ENCODE data around the gene NOP53. TPM values are rescaled to one million over a fixed set of nuclear protein-coding genes. Genes with fewer than 3 reads are reported as not detected.
"Not testable (repeated sequence)": the region's sequence is repeated elsewhere in the genome, so short reads cannot be mapped to it uniquely, and the experiment has no call there.

Gene NOP53
- total and polyA plus RNA-seq, 3 donors from 2014 or later = 166 to 325 (median 309) TPM

DNA sequence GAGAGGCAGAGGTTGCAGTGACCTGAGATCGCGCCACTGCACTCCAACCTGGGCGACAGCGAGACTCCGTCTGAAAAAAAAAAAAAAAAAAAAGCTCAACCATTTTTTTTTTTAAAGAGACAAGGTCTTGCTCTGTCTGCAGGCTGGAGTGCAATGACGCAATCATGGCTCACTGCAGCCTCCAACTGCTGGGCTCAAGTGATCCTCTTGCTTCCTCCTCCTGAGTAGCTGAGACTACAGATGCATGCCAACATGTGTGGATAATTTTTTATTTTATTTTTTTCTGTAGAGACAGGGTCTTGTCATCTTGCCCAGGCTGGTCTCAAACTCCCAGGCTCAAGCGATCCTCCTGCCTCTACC is 21.8 kb upstream of the NOP53 start:
- DNase-seq = peak; percentile 66
- intact Hi-C loops (cut with DNase I; ENCODE audit: low total_unique reads) = no loop called here
- H3K4me1 ChIP-seq = peaks cover 16% of the 10 kb centered on the region
- no peaks in the 10 kb centered on the region for H3K36me3 ChIP-seq (ENCODE audit: low read depth, missing control alignments)
- peak overlapping the region in 1 of 2 donors; percentile 37 for H3K27ac ChIP-seq
- 30 to 32% methylated on average over 7 of the region's 7 CpGs for WGBS, 2 donors
- no peak overlapping the region for H3K4me3 ChIP-seq
- no peaks in the 10 kb centered on the region for H3K27me3 ChIP-seq
- no peaks in the 10 kb centered on the region for H3K9me3 ChIP-seq
- TF ChIP-seq POLR2A (IDR thresholded peaks at IDR 0.05) = no peak
- no peak for TF ChIP-seq CTCF (IDR thresholded peaks at IDR 0.05)

GRCh38 chr19:47725759-47726401 is 19.5 kb upstream of the NOP53 start:
- DNase-seq = no peak
- Histone ChIP-seq H3K27ac (no peak overlapping the region), H3K4me3 (no peak overlapping the region), H3K4me1 (peaks cover 14% of the 10 kb centered on the region), H3K27me3 (no peaks in the 10 kb centered on the region), H3K36me3 (ENCODE audit: low read depth, missing control alignments) (no peaks in the 10 kb centered on the region), H3K9me3 (no peaks in the 10 kb centered on the region)
- 62 to 75% methylated on average over 44 to 48 of the region's 48 CpGs for WGBS, 2 donors
- TF ChIP-seq POLR2A (IDR thresholded peaks at IDR 0.05) (no peak), CTCF (IDR thresholded peaks at IDR 0.05) (no peak)
- intact Hi-C loops (cut with DNase I; ENCODE audit: low total_unique reads) = no loop called here

DNA sequence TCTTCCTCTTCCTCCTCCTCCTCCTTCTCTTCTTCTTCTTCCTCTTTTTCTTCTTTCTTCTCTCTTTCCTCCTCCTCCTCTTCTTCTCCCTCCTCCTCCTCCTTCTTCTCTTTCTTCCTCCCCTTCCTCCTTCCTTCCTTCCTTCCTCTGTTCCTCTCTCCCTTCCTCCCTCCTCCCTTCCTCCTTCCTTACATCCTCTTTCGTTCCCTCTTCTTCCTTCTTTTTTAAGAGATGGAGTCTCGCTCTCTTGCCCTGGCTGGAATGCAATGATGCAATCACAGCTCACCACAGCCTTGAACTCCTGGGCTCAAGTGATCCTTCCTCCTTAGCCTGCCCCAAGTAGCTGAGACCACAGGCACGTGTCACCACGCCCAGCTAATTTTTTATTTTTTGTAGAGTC is 18.9 kb upstream of the NOP53 start:
- H3K4me1 ChIP-seq = peaks cover 14% of the 10 kb centered on the region
- TF ChIP-seq CTCF (IDR thresholded peaks at IDR 0.05) = no peak
- intact Hi-C loops (cut with DNase I; ENCODE audit: low total_unique reads) = no loop called here
- no peaks in the 10 kb centered on the region for H3K27me3 ChIP-seq
- H3K9me3 ChIP-seq = no peaks in the 10 kb centered on the region
- 68% methylated on average over 4 of the region's 4 CpGs for WGBS, 2 donors
- H3K36me3 ChIP-seq (ENCODE audit: low read depth, missing control alignments) = no peaks in the 10 kb centered on the region
- no peak overlapping the region for H3K4me3 ChIP-seq
- H3K27ac ChIP-seq = peak overlapping the region in 1 of 2 donors; percentile 2
- DNase-seq = no peak

DNA sequence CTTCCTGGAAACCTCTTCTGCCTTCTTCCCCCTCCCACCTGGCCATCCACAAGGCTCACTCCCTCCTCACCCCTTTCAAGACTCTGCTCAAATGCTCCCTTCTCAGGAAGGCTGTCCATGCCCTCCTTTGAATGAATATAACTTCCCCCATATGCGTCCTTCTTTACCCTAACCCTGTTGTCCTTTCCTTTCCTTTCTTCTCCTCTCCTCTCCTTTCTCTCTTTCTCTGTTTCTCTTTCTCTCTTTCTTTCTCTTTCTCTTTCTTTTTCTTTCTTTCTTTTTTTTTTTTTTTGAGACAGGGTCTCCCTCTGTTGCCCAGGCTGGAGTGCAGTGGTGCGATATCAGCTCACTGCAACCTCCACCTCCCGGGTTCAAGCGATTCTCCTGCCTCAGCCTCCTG is 17.1 kb upstream of the NOP53 start:
- WGBS, 2 donors = 80 to 92% methylated on average over 4 of the region's 4 CpGs
- H3K27ac ChIP-seq = peak overlapping the region in 1 of 2 donors; percentile 14
- H3K4me3 ChIP-seq; DNase-seq; intact Hi-C loops (cut with DNase I; ENCODE audit: low total_unique reads); H3K36me3 ChIP-seq (ENCODE audit: low read depth, missing control alignments); H3K27me3 ChIP-seq; H3K9me3 ChIP-seq: not testable (repeated sequence)
- peaks cover 14% of the 10 kb centered on the region for H3K4me1 ChIP-seq

DNA sequence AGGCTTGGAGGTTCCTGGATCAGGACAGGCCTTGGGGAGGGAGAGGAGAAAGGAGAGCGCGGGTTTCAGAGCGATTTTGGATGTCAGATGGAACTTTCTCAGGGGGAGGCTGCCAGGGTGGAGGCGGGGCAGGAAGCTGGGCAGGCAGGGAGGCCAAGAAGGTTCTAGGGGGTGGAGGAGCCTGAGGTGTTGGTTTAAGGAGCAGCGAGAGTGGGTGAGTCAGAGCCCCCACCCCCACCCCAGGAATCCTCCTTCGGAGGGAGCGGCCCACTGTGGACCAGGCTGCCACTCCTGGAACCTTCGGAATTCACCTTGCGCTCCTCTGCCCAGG is 15.9 kb upstream of the NOP53 start:
- Histone ChIP-seq H3K27me3 (no peaks in the 10 kb centered on the region), H3K36me3 (ENCODE audit: low read depth, missing control alignments) (no peaks in the 10 kb centered on the region), H3K4me1 (peaks cover 9% of the 10 kb centered on the region), H3K27ac (peak overlapping the region; percentile 8 to 74), H3K4me3 (no peak overlapping the region), H3K9me3 (no peaks in the 10 kb centered on the region)
- intact Hi-C loops (cut with DNase I; ENCODE audit: low total_unique reads) = no loop called here
- 11 to 17% methylated on average over 9 of the region's 9 CpGs for WGBS, 2 donors
- TF ChIP-seq CTCF (IDR thresholded peaks at IDR 0.05) (no peak), POLR2A (IDR thresholded peaks at IDR 0.05) (no peak)
- DNase-seq = no peak
